Neuronal stem cell (in vitro differentiated cells): ENCODE data around the gene GRID1.

ENCODE experiments used
- DNase-seq: peaks from one replicate; pipeline ENCODE4 v3.0.0-alpha.2; 2013; ENCODE audit warnings: low spot score
- H2AFZ ChIP-seq: one replicate; pipeline ENCODE4 v1.6.1; 2013; ENCODE audit warnings: mild to moderate bottlenecking, low read length, inconsistent platforms
- H2AK5ac ChIP-seq: 2 replicates; pipeline ENCODE4 v1.6.1; 2013; ENCODE audit warnings: low read depth, mild to moderate bottlenecking, inconsistent platforms, low read length, moderate library complexity, mixed read lengths
- H2BK120ac ChIP-seq: 2 replicates; pipeline ENCODE4 v1.6.1; 2013; ENCODE audit warnings: low read depth, mild to moderate bottlenecking, inconsistent platforms, low read length, moderate library complexity, mixed read lengths
- H2BK12ac ChIP-seq: one replicate; pipeline ENCODE4 v1.6.1; 2013; ENCODE audit warnings: low read length, inconsistent platforms
- H2BK15ac ChIP-seq: 2 replicates; pipeline ENCODE4 v1.6.1; 2013; ENCODE audit warnings: mild to moderate bottlenecking, low read length, inconsistent platforms, mixed read lengths
- H2BK5ac ChIP-seq: one replicate; pipeline ENCODE4 v1.6.1; 2013; ENCODE audit warnings: inconsistent platforms, mild to moderate bottlenecking, low read length, moderate library complexity
- H3K14ac ChIP-seq: one replicate; pipeline ENCODE4 v1.6.1; 2013; ENCODE audit warnings: low read length, inconsistent platforms
- H3K18ac ChIP-seq: 2 replicates; pipeline ENCODE4 v1.6.1; 2013; ENCODE audit warnings: low read length, inconsistent platforms
- H3K23ac ChIP-seq: 2 replicates; pipeline ENCODE4 v1.6.1; 2013; ENCODE audit warnings: low read depth, mild to moderate bottlenecking, mixed read lengths, low read length, inconsistent platforms; ENCODE audit not compliant: poor library complexity
- H3K27ac ChIP-seq: replicated peaks from 3 replicates; pipeline ENCODE4 v1.5.1; 2013; ENCODE audit warnings: low read length, inconsistent platforms
- H3K27me3 ChIP-seq, 3 experiments: 2 replicates each; pipeline ENCODE4 v1.6.1; 2013; ENCODE audit warnings: low read length in 3 of 3, mild to moderate bottlenecking in 2 of 3, inconsistent platforms in 1 of 3, low read depth in 1 of 3, mixed read lengths in 1 of 3, moderate library complexity in 1 of 3; ENCODE audit not compliant: control insufficient read depth in 3 of 3, insufficient read depth in 3 of 3
- H3K36me3 ChIP-seq, 2 donors: replicated peaks in 1 of 2; 2 replicates each; pipeline ENCODE4 v1.6.1; 2013; ENCODE audit warnings: low read length in 2 of 2; ENCODE audit not compliant: control insufficient read depth in 2 of 2, insufficient read depth in 2 of 2
- H3K4ac ChIP-seq: 2 replicates; pipeline ENCODE4 v1.6.1; 2013; ENCODE audit warnings: inconsistent platforms, mild to moderate bottlenecking, low read length, moderate library complexity
- H3K4me1 ChIP-seq, 2 donors: 1 replicate in 1 of 2; 2 replicates in 1 of 2; pipeline ENCODE4 v1.6.1; 2013; ENCODE audit warnings: low read length in 2 of 2, low read depth in 1 of 2; ENCODE audit not compliant: control insufficient read depth in 2 of 2, insufficient read depth in 1 of 2
- H3K4me2 ChIP-seq: one replicate; pipeline ENCODE4 v1.6.1; 2013; ENCODE audit warnings: mild to moderate bottlenecking, low read length, inconsistent platforms; ENCODE audit not compliant: insufficient read depth, poor library complexity, severe bottlenecking
- H3K4me3 ChIP-seq, 2 donors: 2 replicates each; pipeline ENCODE4 v1.5.1; 2013; ENCODE audit warnings: low read length in 2 of 2, mild to moderate bottlenecking in 2 of 2, inconsistent platforms in 1 of 2, moderate library complexity in 1 of 2
- H3K79me1 ChIP-seq: one replicate; pipeline ENCODE4 v1.6.1; 2013; ENCODE audit warnings: low read depth, mild to moderate bottlenecking, inconsistent platforms, low read length, moderate library complexity
- H3K9ac ChIP-seq: one replicate; pipeline ENCODE4 v1.6.1; 2013; ENCODE audit warnings: mild to moderate bottlenecking, low read depth, low read length, inconsistent platforms; ENCODE audit not compliant: poor library complexity
- H3K9me3 ChIP-seq, 2 donors: replicated peaks in 1 of 2; 2 replicates each; pipeline versions ENCODE3 to v1.6.1; 2013; ENCODE audit warnings: low read length in 2 of 2, mild to moderate bottlenecking in 2 of 2, inconsistent platforms in 1 of 2, low read depth in 1 of 2, mixed read lengths in 1 of 2, moderate library complexity in 1 of 2; ENCODE audit not compliant: control insufficient read depth in 2 of 2, insufficient read depth in 1 of 2
- H4K8ac ChIP-seq: one replicate; pipeline ENCODE4 v1.6.1; 2013; ENCODE audit warnings: low read depth, mild to moderate bottlenecking, inconsistent platforms, low read length, moderate library complexity
- H4K91ac ChIP-seq: one replicate; pipeline ENCODE4 v1.6.1; 2013; ENCODE audit warnings: low read length, low read depth, mild to moderate bottlenecking, inconsistent platforms; ENCODE audit not compliant: poor library complexity
- WGBS, 2 donors: extraction: QIAGEN DNeasy Blood & Tissue Kit; methylation state at CpG; one replicate each; pipeline ENCODE4 v1.1.7; 2013; ENCODE audit warnings: missing lambda C conversion rate in 2 of 2, mixed read lengths in 1 of 2; ENCODE audit not compliant: insufficient read length in 2 of 2, insufficient replicate concordance in 1 of 2; ENCODE audit errors: extremely low coverage in 2 of 2; 5-methylcytosine and 5-hydroxymethylcytosine counted together

GRID1 gene

DNA sequence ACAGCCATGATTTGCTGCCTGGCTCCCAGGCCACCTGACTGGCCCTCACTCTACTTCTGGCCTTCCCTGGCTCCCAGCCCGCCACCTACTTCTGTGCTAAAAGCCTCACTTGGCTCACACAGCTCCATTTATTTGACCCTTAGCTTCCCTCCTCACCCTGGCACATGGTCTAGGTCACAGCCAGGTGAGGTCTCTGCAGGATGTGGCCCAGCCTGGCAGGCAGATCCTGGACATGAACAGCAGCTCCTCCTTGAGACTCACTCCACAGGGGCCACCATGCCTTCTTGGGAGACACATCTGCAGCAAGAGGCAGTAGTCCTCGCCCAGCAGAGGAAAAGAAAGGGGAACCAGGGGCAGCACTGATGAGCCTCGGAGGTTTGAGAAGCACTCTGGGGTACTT is 64.6 kb downstream of the GRID1 start:
- no peak overlapping the region for H4K8ac ChIP-seq
- no peaks in the 10 kb centered on the region for H3K27me3 ChIP-seq
- H2BK12ac ChIP-seq = no peak overlapping the region

DNA sequence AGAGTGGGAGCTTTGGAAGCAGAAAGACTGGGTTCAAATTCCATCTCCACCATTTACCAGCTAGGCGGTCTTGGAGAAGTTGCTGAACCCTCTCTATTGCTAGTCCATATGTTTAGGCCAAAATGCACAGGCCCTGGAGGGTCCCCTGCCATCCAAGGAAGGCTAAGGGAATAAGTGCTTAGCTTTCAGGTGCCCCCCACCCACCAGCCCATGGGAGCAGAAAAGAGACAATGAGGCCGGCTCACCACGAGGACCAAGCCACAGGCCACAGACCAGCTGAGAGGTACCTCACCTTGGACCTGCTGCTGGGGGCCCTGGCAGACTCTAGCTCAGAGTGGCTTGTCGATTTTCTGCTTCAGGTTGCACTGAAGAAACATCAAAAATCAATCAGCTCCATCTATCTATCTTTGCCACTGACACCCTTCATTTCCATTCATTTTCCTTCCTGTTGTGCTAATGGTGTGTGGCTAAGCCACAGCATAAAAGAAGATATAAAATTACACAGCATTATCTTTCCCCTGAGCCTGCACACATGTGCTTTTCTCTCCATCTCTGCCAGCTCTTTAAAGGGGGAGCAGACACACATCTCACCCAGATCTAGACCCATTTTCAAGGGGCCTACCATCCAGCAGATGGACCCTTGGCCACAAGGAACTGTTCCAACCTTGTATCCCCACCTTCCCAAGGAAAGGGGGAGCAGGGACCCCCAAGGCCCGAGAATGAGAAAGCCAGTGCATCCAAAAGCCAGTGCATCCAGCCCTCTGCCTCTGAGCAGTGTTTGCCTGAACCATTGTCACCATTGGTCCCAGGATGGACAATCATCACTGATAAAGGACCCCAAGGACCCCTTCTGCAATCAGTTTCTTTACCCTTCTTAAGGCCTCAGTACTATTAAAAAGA is 65.4 kb downstream of the GRID1 start:
- Histone ChIP-seq H2AK5ac (no peak overlapping the region), H3K23ac (no peak overlapping the region), H3K4me2 (no peak overlapping the region), H3K18ac (no peak overlapping the region), H2AFZ (no peak overlapping the region), H3K27ac (no peak overlapping the region), H2BK5ac (no peak overlapping the region), H3K27me3 (no peaks in the 10 kb centered on the region), H2BK120ac (no peak overlapping the region), H3K9ac (no peak overlapping the region), H2BK15ac (no peak overlapping the region), H3K9me3 (no peaks in the 10 kb centered on the region), H3K79me1 (no peaks in the 10 kb centered on the region), H3K4me3 (no peak overlapping the region), H3K4ac (no peak overlapping the region), H3K36me3 (no peaks in the 10 kb centered on the region), H2BK12ac (no peak overlapping the region), H3K4me1 (peaks cover 0 to 6% of the 10 kb centered on the region in 2 donors), H3K14ac (no peak overlapping the region), H4K8ac (no peak overlapping the region), H4K91ac (no peak overlapping the region)
- WGBS, 2 donors = no CpG with 5 or more reads among the region's 5 CpGs
- no peak for DNase-seq

More for the DNA sequence above, 64.6 kb downstream of the GRID1 start:
- WGBS, 2 donors = no CpG with 5 or more reads among the region's 3 CpGs
- Histone ChIP-seq H3K36me3 (no peaks in the 10 kb centered on the region), H3K18ac (no peak overlapping the region), H3K4me2 (no peak overlapping the region), H4K91ac (no peak overlapping the region), H2AFZ (no peak overlapping the region), H3K4ac (no peak overlapping the region), H3K4me3 (no peak overlapping the region), H2BK15ac (no peak overlapping the region), H2BK120ac (no peak overlapping the region), H3K9me3 (no peaks in the 10 kb centered on the region), H3K4me1 (peaks cover 0 to 6% of the 10 kb centered on the region in 2 donors), H3K23ac (no peak overlapping the region), H3K14ac (no peak overlapping the region), H2BK5ac (no peak overlapping the region), H3K9ac (no peak overlapping the region), H3K27ac (no peak overlapping the region), H3K79me1 (no peaks in the 10 kb centered on the region), H2AK5ac (no peak overlapping the region)
- DNase-seq = no peak

GRCh38 chr10:86300399-86300925 is 66.1 kb downstream of the GRID1 start:
- no peak overlapping the region for H3K23ac ChIP-seq
- no peak overlapping the region for H3K4me3 ChIP-seq
- no peaks in the 10 kb centered on the region for H3K9me3 ChIP-seq
- no peak overlapping the region for H3K9ac ChIP-seq
- no peak overlapping the region for H3K27ac ChIP-seq
- no peak overlapping the region for H3K18ac ChIP-seq
- H3K4me1 ChIP-seq = peaks cover 0 to 5% of the 10 kb centered on the region in 2 donors
- no peak overlapping the region for H2BK15ac ChIP-seq
- H2AFZ ChIP-seq = no peak overlapping the region
- no peak overlapping the region for H4K8ac ChIP-seq
- WGBS, 2 donors = no CpG with 5 or more reads among the region's 3 CpGs
- H3K79me1 ChIP-seq = no peaks in the 10 kb centered on the region
- H2AK5ac ChIP-seq = no peak overlapping the region
- no peaks in the 10 kb centered on the region for H3K27me3 ChIP-seq
- DNase-seq = no peak
- no peak overlapping the region for H3K14ac ChIP-seq
- H3K36me3 ChIP-seq = no peaks in the 10 kb centered on the region
- H3K4ac ChIP-seq = no peak overlapping the region
- H2BK5ac ChIP-seq = no peak overlapping the region
- no peak overlapping the region for H2BK120ac ChIP-seq
- H4K91ac ChIP-seq = no peak overlapping the region
- no peak overlapping the region for H2BK12ac ChIP-seq
- no peak overlapping the region for H3K4me2 ChIP-seq

DNA sequence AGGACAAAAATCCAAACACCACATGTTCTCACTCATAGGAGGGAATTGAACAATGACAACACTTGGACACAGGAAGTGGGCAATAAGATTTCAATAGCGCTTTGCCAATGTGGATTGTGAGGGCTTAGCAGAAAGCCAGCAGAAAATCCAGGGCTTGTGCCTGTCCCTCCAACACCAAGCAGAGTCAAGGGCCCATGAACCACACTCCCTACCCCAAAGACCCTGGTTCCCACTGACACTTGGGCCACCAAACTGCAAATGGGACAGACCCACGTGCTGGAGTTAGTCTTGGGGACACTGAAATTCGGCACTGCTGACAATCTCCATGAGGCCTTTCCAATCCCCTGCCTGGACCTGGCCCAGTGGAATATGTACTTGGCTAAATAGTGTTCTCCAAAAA is 67.0 kb downstream of the GRID1 start:
- H2AFZ ChIP-seq = no peak overlapping the region
- no peak overlapping the region for H2BK12ac ChIP-seq
- WGBS, 2 donors = no CpG with 5 or more reads among the region's 3 CpGs
- no peaks in the 10 kb centered on the region for H3K36me3 ChIP-seq
- no peaks in the 10 kb centered on the region for H3K79me1 ChIP-seq
- no peak overlapping the region for H2BK5ac ChIP-seq
- no peak overlapping the region for H3K4me2 ChIP-seq
- H4K8ac ChIP-seq = no peak overlapping the region
- H2AK5ac ChIP-seq = no peak overlapping the region
- no peak overlapping the region for H2BK15ac ChIP-seq
- H3K4me3 ChIP-seq = no peak overlapping the region
- no peaks in the 10 kb centered on the region for H3K9me3 ChIP-seq
- no peak overlapping the region for H3K27ac ChIP-seq
- H3K18ac ChIP-seq = no peak overlapping the region
- no peak overlapping the region for H2BK120ac ChIP-seq
- no peak overlapping the region for H3K9ac ChIP-seq
- H3K4me1 ChIP-seq = no peaks in the 10 kb centered on the region
- no peak overlapping the region for H3K23ac ChIP-seq
- H3K27me3 ChIP-seq = no peaks in the 10 kb centered on the region
- no peak overlapping the region for H3K4ac ChIP-seq
- no peak overlapping the region for H3K14ac ChIP-seq
- no peak overlapping the region for H4K91ac ChIP-seq
- DNase-seq = no peak
